Measurements from ENCODE around the gene NEK6. TPM values are rescaled to one million over a fixed set of nuclear protein-coding genes. Genes with fewer than 3 reads are reported as not detected.

Gene NEK6
- total RNA-seq, 1 donor from 2014 or later = 20.6 TPM

GRCh38 chr9:124340219-124341069 lies 82.7 kb downstream of the NEK6 start:
- DNase-seq (ENCODE audit: low read depth in 2 of 2) = no peak

- DNase-seq (ENCODE audit: low read depth in 2 of 2) = no peak
These were observed 83.9 kb downstream of the NEK6 start for GRCh38 chr9:124341455-124342170.

GRCh38 chr9:124342402-124342775 lies 84.6 kb downstream of the NEK6 start:
- DNase-seq (ENCODE audit: low read depth in 2 of 2) = no peak

- DNase-seq (ENCODE audit: low read depth in 2 of 2) = peak; percentile 56 to 88
These were observed 85.2 kb downstream of the NEK6 start for GRCh38 chr9:124342776-124343485.

GRCh38 chr9:124343533-124344290 lies 86.0 kb downstream of the NEK6 start:
- no peak for DNase-seq (ENCODE audit: low read depth in 2 of 2)

- DNase-seq (ENCODE audit: low read depth in 2 of 2) = no peak
These were observed 86.7 kb downstream of the NEK6 start for GRCh38 chr9:124344291-124345050.

- DNase-seq (ENCODE audit: low read depth in 2 of 2) = no peak
These were observed 87.3 kb downstream of the NEK6 start for GRCh38 chr9:124345063-124345462.

GRCh38 chr9:124345751-124346281 lies 88.1 kb downstream of the NEK6 start:
- DNase-seq (ENCODE audit: low read depth in 2 of 2) = no peak

GRCh38 chr9:124346347-124347163 lies 88.8 kb downstream of the NEK6 start:
- DNase-seq (ENCODE audit: low read depth in 2 of 2) = no peak

- DNase-seq (ENCODE audit: low read depth in 2 of 2) = no peak
These were observed 89.6 kb downstream of the NEK6 start for GRCh38 chr9:124347206-124347967.

- no peak for DNase-seq (ENCODE audit: low read depth in 2 of 2)
These were observed 90.2 kb downstream of the NEK6 start for GRCh38 chr9:124347968-124348358.

GRCh38 chr9:124348363-124348762 lies 90.6 kb downstream of the NEK6 start:
- no peak for DNase-seq (ENCODE audit: low read depth in 2 of 2)

GRCh38 chr9:124348831-124349230 lies 91.1 kb downstream of the NEK6 start:
- no peak for DNase-seq (ENCODE audit: low read depth in 2 of 2)

GRCh38 chr9:124349267-124349666 lies 91.5 kb downstream of the NEK6 start:
- no peak for DNase-seq (ENCODE audit: low read depth in 2 of 2)

GRCh38 chr9:124349675-124350493 lies 92.1 kb downstream of the NEK6 start:
- no peak for DNase-seq (ENCODE audit: low read depth in 2 of 2)

- DNase-seq (ENCODE audit: low read depth in 2 of 2) = no peak
These were observed 92.9 kb downstream of the NEK6 start for GRCh38 chr9:124350494-124351263.
